Skeletal muscle cell (primary cell): ENCODE results near the gene RPL37.
"Not testable (repeated sequence)": the region's sequence is repeated elsewhere in the genome, so short reads cannot be mapped to it uniquely, and the experiment has no call there.

Experiments
- DNase-seq: peaks from one replicate; pipeline ENCODE4 v3.0.0-alpha.2; 2010; ENCODE audit warnings: low read depth
- H3K4me3 ChIP-seq: 2 replicates; pipeline ENCODE4 v1.5.1; 2011; ENCODE audit warnings: low read depth, mild to moderate bottlenecking, control low read depth, low read length, moderate library complexity

The RPL37 gene

GRCh38 chr5:40834849-40835787 lies at the start of gene RPL37:
Gene RPL37, minus strand, starts transcription at chr5:40835222. Its CDS starts 37 bp downstream, at chr5:40835185.
- DNase-seq, result peak; percentile 94

GRCh38 chr5:40883051-40883450 lies 48.0 kb upstream of the RPL37 start:
- H3K4me3 ChIP-seq, DNase-seq: not testable (repeated sequence)

More at GRCh38 chr5:40834849-40835787, at the start of gene RPL37:
- peak within 1 kb of the TSS; percentile 99 for H3K4me3 ChIP-seq

- H3K4me3 ChIP-seq, result no peak overlapping the region
Observed at GRCh38 chr5:40882291-40882690, 47.3 kb upstream of the RPL37 start.

DNA sequence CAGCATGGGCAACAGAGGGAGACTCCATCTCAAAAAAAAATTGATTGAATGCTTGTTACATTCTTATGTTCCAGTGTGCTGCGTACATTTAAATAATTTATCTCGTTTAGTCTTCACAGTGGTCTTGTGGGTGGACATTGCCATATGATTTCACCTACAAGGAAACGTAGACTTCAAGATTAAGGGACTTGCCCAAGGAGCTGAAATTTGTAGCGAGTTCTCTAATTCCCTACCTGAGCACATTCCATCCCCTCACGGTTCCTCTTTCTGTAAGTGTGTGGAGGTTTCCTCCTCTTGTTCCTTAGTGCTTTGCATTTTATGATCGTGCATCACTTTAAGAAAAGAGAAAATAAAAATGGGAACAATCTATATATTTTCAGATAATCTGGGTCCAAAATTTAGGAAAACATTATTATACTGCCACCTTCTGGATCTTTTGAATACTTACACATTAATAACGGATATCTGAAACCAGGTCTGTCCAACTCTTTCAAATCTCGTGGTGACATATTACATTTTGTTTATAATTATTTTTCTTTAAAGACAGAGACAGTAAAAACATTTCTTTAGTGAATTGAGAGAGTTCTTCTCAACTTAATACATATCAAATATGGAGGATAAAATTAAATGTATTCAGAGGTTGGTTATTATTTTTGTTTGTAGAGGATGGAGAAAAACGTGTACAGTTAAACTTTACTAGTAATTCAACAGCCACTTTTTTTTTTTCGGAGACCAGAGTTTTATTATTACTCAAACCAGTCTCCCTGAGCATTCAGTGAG lies 44.3 kb upstream of the RPL37 start:
- H3K4me3 ChIP-seq, result no peak overlapping the region
- peak; percentile 1 for DNase-seq

More at GRCh38 chr5:40882291-40882690, 47.3 kb upstream of the RPL37 start:
- no peak for DNase-seq

GRCh38 chr5:40877371-40877988 lies 42.5 kb upstream of the RPL37 start:
- no peak for DNase-seq
- H3K4me3 ChIP-seq, result no peak overlapping the region

DNA sequence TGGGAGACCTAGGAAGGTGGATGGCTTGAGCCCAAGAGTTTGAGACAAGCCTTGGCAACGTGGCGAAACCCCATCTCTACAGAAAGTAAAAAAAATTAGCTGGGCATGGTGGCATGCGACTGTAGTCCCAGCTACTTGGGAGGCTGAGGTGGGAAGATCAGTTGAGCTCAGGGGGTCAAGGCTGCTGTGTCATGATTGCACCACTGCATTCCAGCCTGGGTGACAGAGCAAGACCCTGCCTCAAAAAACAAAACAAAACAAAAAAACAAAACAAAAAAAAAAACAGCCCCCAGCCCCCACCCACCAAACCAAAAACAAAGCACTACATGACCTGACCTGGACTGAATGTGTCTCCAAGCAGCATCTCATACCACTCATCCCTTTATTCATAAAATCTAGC lies 40.9 kb upstream of the RPL37 start:
- no peak overlapping the region for H3K4me3 ChIP-seq
- no peak for DNase-seq

DNA sequence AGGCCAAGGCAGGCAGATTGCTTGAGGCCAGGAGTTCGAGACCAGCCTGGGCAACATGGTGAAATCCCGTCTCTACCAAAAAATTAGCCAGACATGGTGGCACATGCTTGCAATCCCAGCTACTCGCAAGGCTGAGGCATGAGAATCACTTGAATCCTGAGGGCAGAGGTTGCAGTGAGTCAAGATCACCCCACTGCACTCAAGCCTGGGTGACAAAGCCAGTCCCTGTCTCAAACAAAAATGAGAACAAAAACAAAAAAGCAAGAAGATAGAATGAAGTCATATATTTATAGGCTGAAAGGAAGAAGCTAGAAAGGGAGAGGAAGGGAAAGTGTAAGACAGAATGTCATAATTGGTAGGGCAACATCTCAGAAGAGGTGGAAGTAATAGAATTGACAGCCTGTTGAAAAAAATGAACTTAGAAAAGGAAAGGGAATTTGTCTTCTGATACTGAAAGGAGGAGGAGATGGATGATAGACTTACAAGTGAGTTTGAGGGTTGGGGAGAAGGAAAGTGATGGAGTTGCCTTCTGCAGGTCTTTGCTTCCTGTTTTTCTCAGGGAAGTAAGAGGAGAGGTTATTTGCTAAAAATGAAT lies 38.4 kb upstream of the RPL37 start:
- no peak overlapping the region for H3K4me3 ChIP-seq
- no peak for DNase-seq

DNA sequence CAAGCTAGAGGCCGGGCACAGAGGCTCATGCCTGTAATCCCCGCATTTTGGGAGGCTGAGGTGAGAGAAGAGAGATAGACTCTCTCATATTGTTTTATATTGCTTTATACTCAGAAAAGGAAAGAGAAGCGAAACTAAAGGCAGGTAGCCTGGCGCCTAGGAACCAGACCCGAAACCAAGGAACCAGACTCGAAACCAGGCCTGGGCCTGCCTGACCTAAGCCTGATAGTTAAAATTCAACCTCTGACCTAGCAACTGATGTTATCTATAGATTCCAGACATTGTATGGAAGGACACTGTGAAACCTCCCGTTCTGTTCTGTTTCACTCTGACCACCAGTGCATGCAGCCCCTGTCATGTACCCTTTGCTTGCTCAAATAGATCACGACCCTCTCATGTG lies 37.2 kb upstream of the RPL37 start:
- not testable (repeated sequence) for DNase-seq, H3K4me3 ChIP-seq

- no peak for DNase-seq
- H3K4me3 ChIP-seq, result no peak overlapping the region
Observed at GRCh38 chr5:40871177-40871576, 36.2 kb upstream of the RPL37 start.

DNA sequence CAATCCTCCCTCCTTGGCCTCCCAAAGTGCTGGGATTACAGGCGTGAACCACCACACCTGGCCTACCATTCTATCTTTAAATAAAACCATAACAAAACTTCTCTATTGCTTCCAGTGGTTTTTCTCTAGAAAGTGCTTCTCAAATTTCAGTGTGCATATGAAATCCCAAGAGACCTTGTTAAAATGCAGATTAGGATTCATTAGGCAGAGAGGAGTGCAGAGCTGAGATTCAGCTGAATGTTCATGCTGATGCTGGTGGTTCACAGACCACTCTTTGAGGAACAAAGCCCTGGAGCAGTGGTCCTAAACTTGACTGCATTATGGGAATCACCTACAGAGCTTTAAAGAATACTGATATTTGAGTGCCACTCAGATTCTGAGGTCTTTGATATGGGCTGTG lies 34.4 kb upstream of the RPL37 start:
- H3K4me3 ChIP-seq, result no peak overlapping the region
- DNase-seq, result no peak

DNA sequence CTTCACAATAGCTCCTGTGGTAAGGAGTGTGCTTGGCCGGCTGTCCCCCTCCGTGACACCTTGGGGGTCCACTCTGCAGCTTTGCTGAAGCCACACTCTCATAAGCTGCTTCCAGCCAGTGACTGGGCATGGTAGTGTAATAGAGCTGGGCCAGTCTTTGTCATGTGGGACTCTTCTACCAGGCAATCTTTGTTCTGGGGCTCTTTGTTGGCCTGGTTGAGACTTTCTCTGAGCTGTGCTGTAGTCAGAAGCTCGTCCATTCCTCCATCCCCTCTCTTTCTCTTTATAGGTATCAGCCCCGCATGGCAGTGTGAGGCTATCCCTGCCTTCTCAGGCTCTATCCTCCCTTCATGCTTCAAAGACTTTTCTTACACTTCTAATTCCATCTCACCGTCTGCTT lies 31.8 kb upstream of the RPL37 start:
- no peak overlapping the region for H3K4me3 ChIP-seq
- DNase-seq, result no peak

GRCh38 chr5:40865004-40865403 lies 30.0 kb upstream of the RPL37 start:
- not testable (repeated sequence) for DNase-seq, H3K4me3 ChIP-seq

- no peak for DNase-seq
- H3K4me3 ChIP-seq, result no peak overlapping the region
Observed at GRCh38 chr5:40860711-40861110, 25.7 kb upstream of the RPL37 start.

GRCh38 chr5:40853632-40854192 lies 18.7 kb upstream of the RPL37 start:
- DNase-seq, result no peak
- H3K4me3 ChIP-seq, result no peak overlapping the region

GRCh38 chr5:40847525-40847924 lies 12.5 kb upstream of the RPL37 start:
- no peak for DNase-seq
- no peak overlapping the region for H3K4me3 ChIP-seq

DNA sequence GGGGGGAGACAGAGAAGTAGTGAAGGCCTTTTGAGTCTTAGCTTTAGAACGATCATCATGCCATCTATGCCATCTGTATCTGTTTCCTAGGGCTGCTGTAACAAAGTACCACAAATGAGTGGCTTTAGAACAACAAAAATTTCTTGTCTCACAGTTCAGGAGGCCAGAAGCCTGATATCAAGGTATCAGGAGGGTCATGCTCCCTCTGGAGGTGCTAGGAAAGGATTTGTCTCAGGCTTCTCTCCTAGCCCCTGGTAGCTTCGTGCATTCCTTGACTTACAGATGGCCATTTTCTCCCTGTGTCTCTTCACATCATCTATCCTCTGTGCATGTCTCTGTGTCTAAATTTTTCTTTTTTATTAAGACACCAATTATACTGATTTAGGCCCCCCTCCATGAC lies 11.3 kb upstream of the RPL37 start:
- H3K4me3 ChIP-seq, result no peak overlapping the region
- no peak for DNase-seq

GRCh38 chr5:40844565-40844964 lies 9.5 kb upstream of the RPL37 start:
- DNase-seq, result no peak
- no peak overlapping the region for H3K4me3 ChIP-seq

DNA sequence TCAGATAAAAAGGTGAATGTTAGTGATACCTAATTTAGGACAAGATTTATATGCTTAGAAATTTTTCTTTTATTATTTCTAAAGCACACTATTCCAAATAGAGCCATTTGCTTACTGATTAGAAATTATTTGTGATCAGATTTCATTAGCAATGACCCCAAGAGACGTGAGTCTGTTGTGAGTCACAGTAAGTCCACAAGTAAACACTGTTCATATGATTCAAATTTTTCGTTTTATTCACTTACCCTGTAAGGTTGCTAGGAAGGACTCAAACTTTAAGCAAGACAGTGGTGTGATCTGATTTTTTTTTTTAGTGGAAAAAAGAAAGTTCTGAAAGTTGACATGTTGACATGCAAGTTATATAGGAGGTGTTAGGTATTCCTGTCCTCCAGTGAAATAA lies 7.3 kb upstream of the RPL37 start:
- no peak for DNase-seq
- H3K4me3 ChIP-seq, result no peak overlapping the region

DNA sequence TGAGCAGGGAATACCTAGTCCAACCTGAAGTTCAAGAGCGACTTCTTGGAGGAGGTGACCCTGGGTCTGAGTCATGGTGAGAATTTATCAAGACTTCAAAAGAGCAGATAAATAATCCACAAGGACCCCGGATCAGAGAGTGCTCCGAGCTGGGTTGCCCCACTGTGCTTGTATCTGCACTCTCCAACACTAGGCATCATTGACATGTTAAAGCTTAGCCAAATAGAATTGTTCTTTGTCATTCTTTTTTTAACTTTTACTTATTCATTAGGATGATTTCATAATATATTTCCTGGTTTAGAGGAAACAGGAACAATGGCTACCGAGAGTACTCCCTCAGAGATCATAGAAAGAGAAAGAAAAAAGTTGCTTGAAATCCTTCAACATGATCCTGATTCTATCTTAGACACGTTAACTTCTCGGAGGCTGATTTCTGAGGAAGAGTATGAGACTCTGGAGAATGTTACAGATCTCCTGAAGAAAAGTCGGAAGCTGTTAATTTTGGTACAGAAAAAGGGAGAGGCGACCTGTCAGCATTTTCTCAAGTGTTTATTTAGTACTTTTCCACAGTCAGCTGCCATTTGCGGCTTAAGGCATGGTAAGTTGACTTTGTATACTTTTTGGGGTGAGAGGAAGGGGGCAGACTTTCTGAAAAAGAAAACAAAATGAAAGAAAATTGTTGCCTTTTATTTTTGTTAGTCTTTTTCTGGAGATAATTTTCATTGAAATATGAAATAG lies 6.2 kb upstream of the RPL37 start, which contains the start of gene CARD6:
CARD6 (plus strand) TSS at position 300 of the 738 bp plus-strand sequence; CDS start at position 316, 16 bp downstream.
- peak within 1 kb of the TSS; percentile 36 for H3K4me3 ChIP-seq
- DNase-seq, result no peak
